GM19025 (cell line): ENCODE results near the gene PAFAH1B2.
"Not testable (repeated sequence)": the region's sequence is repeated elsewhere in the genome, so short reads cannot be mapped to it uniquely, and the experiment has no call there.

ENCODE experiments used
- ATAC-seq: cut with Tn5 transposase; IDR thresholded peaks from one replicate; pipeline ENCODE4 v1.9.1; 2021; ENCODE audit warnings: mild to moderate bottlenecking, low read depth, moderate library complexity; ENCODE audit not compliant: unreplicated experiment

The PAFAH1B2 gene

GRCh38 chr11:117143871-117144476 is at the start of gene PAFAH1B2:
TSS of gene PAFAH1B2 (plus strand) at chr11:117144287. CDS start at chr11:117152448, 8,161 bp downstream.
- peak; percentile 94 for ATAC-seq

- no peak for ATAC-seq
Measured at GRCh38 chr11:117094776-117095175, 49.3 kb upstream of the PAFAH1B2 start.

GRCh38 chr11:117095284-117096161 is 48.6 kb upstream of the PAFAH1B2 start:
- ATAC-seq = no peak

GRCh38 chr11:117096201-117096991 is 47.7 kb upstream of the PAFAH1B2 start:
- ATAC-seq = peak; percentile 30

GRCh38 chr11:117097014-117097388 is 47.1 kb upstream of the PAFAH1B2 start:
- ATAC-seq = no peak

- ATAC-seq = peak; percentile 17
Measured at GRCh38 chr11:117097389-117098268, 46.5 kb upstream of the PAFAH1B2 start.

GRCh38 chr11:117098269-117099232 is 45.5 kb upstream of the PAFAH1B2 start, which contains the start of gene SIK3:
TSS of gene SIK3 (minus strand) at chr11:117098428. CDS start at chr11:117098415, 13 bp downstream.
- peak; percentile 81 for ATAC-seq

GRCh38 chr11:117099696-117100095 is 44.4 kb upstream of the PAFAH1B2 start:
- ATAC-seq = no peak

- no peak for ATAC-seq
Measured at GRCh38 chr11:117100556-117100955, 43.5 kb upstream of the PAFAH1B2 start.

- no peak for ATAC-seq
Measured at GRCh38 chr11:117107701-117108590, 36.1 kb upstream of the PAFAH1B2 start.

GRCh38 chr11:117110294-117110950 is 33.7 kb upstream of the PAFAH1B2 start:
- ATAC-seq = no peak

GRCh38 chr11:117112497-117112896 is 31.6 kb upstream of the PAFAH1B2 start:
- not testable (repeated sequence) for ATAC-seq

- not testable (repeated sequence) for ATAC-seq
Measured at GRCh38 chr11:117112939-117113338, 31.1 kb upstream of the PAFAH1B2 start.

- ATAC-seq = no peak
Measured at GRCh38 chr11:117117681-117118080, 26.4 kb upstream of the PAFAH1B2 start.

GRCh38 chr11:117121176-117121575 is 22.9 kb upstream of the PAFAH1B2 start:
- no peak for ATAC-seq

- no peak for ATAC-seq
Measured at GRCh38 chr11:117122556-117122955, 21.5 kb upstream of the PAFAH1B2 start.

GRCh38 chr11:117126223-117126965 is 17.7 kb upstream of the PAFAH1B2 start:
- ATAC-seq = no peak
